ENCODE results near the gene CDRT15.
A peak's percentile ranks its signal among the peaks of the same experiment; 100 is the strongest.
"Not testable (repeated sequence)": the region's sequence is repeated elsewhere in the genome, so short reads cannot be mapped to it uniquely, and the experiment has no call there.

Gene CDRT15

GRCh38 chr17:14236762-14237161 lies at the start of gene CDRT15:
Gene CDRT15 (minus strand): TSS chr17:14236862. CDS start chr17:14236833, 29 bp downstream.
- DNase-seq (ENCODE audit: low spot score), result not testable (repeated sequence)

- no peak for DNase-seq (ENCODE audit: low spot score)
Measured at GRCh38 chr17:14282726-14283125, 46.1 kb upstream of the CDRT15 start.

GRCh38 chr17:14281530-14281929 lies 44.9 kb upstream of the CDRT15 start:
- no peak for DNase-seq (ENCODE audit: low spot score)

GRCh38 chr17:14276535-14277250 lies 40.0 kb upstream of the CDRT15 start:
- DNase-seq (ENCODE audit: low spot score), result no peak

- no peak for DNase-seq (ENCODE audit: low spot score)
Measured at GRCh38 chr17:14270508-14270907, 33.8 kb upstream of the CDRT15 start.

GRCh38 chr17:14269473-14269872 lies 32.8 kb upstream of the CDRT15 start:
- DNase-seq (ENCODE audit: low spot score), result no peak

GRCh38 chr17:14268264-14268663 lies 31.6 kb upstream of the CDRT15 start:
- peak; percentile 28 for DNase-seq (ENCODE audit: low spot score)

GRCh38 chr17:14261406-14261805 lies 24.7 kb upstream of the CDRT15 start:
- DNase-seq (ENCODE audit: low spot score), result no peak

- DNase-seq (ENCODE audit: low spot score), result no peak
Measured at GRCh38 chr17:14245629-14246028, 9.0 kb upstream of the CDRT15 start.

- peak; percentile 4 for DNase-seq (ENCODE audit: low spot score)
Measured at GRCh38 chr17:14245002-14245401, 8.3 kb upstream of the CDRT15 start.

GRCh38 chr17:14239271-14239670 lies 2.6 kb upstream of the CDRT15 start:
- not testable (repeated sequence) for DNase-seq (ENCODE audit: low spot score)

GRCh38 chr17:14236032-14236431 lies 630 bp downstream of the CDRT15 start:
- DNase-seq (ENCODE audit: low spot score), result not testable (repeated sequence)

GRCh38 chr17:14235047-14235446 lies 1.6 kb downstream of the CDRT15 start:
- DNase-seq (ENCODE audit: low spot score), result not testable (repeated sequence)

- not testable (repeated sequence) for DNase-seq (ENCODE audit: low spot score)
Measured at GRCh38 chr17:14231187-14231586, 5.5 kb downstream of the CDRT15 start.

- DNase-seq (ENCODE audit: low spot score), result no peak
Measured at GRCh38 chr17:14228903-14229302, 7.8 kb downstream of the CDRT15 start.

- DNase-seq (ENCODE audit: low spot score), result no peak
Measured at GRCh38 chr17:14227052-14227451, 9.6 kb downstream of the CDRT15 start.

- no peak for DNase-seq (ENCODE audit: low spot score)
Measured at GRCh38 chr17:14225254-14225980, 11.2 kb downstream of the CDRT15 start.

- no peak for DNase-seq (ENCODE audit: low spot score)
Measured at GRCh38 chr17:14222611-14223010, 14.1 kb downstream of the CDRT15 start.

GRCh38 chr17:14214271-14214670 lies 22.4 kb downstream of the CDRT15 start:
- no peak for DNase-seq (ENCODE audit: low spot score)

- DNase-seq (ENCODE audit: low spot score), result no peak
Measured at GRCh38 chr17:14212401-14212800, 24.3 kb downstream of the CDRT15 start.

- DNase-seq (ENCODE audit: low spot score), result no peak
Measured at GRCh38 chr17:14211801-14212200, 24.9 kb downstream of the CDRT15 start.

GRCh38 chr17:14211246-14211645 lies 25.4 kb downstream of the CDRT15 start:
- no peak for DNase-seq (ENCODE audit: low spot score)

- peak; percentile 90 for DNase-seq (ENCODE audit: low spot score)
Measured at GRCh38 chr17:14209215-14209614, 27.4 kb downstream of the CDRT15 start.
